Measurements from ENCODE around the gene RAB33A.

DNA sequence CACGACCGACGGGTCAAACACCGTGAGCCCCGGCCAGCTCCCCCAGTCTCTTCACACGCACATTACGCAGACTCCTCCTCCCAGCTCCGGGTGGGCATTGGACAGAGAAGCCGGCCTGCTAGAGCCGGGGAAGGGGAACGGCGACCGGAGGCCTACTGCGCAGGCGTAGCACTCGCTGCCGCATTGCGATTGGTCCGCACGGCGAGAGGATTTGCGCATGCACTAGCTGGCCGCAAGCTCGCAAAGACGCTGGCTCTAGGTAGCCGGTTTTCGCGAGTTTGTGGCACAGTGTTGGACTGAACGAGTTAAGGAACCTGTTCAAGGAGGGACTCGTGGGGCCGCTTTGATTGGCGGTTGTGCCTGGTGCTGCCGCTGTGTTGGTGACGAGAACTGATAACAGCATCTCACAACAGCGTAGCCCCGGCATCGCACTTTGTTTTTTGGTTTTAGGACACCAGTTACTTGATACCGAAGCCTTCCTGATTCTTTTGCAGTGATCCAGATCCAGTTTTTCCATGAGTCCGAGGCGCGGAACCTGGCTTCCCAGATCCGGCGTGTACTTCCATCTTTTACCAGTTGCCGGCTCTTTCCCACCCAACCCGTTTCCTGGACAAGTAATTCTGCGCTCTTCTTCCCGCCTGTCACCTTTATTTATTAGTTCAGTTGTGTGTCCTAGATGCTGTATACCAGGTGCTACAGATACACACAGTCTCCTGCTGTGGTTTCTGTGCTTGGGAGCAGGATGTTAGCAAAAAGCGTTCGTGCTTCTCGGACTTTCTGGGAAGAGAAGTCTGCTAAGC, 5.9 kb upstream of the RAB33A start, which contains the start of gene AIFM1:
- TF ChIP-seq YY1 (IDR thresholded peaks at IDR 0.05; ENCODE audit: insufficient read depth, insufficient read length) = no peak
- TF ChIP-seq ZNF274 (IDR thresholded peaks at IDR 0.05; ENCODE audit: low read depth, low read length) = no peak
- TF ChIP-seq SUZ12 (IDR thresholded peaks at IDR 0.05; ENCODE audit: extremely low read depth, insufficient read depth, insufficient read length) = no peak
